HepG2 (cell line): ENCODE data around the gene SULT1E1. TPM values are rescaled to one million over a fixed set of nuclear protein-coding genes. Genes with fewer than 3 reads are reported as not detected.

Experiments used
- ATAC-seq: fragments of 200-7000 bp; cut with Tn5 transposase; 3 replicates; pipeline ENCODE4 v1.9.1; 2020; ENCODE audit warnings: mild to moderate bottlenecking, moderate library complexity
- BruUV-seq: library from RNA; stranded (reverse); fragments of 400-500 nt; replicated peaks from 2 replicates; lab custom pipeline; 2021; lab: Mats Ljungman, UMichigan
- CTCF ChIA-PET: fragments of 300-600 bp; formaldehyde crosslinking; extraction: SDS; loops from one replicate; lab custom pipeline; 2021; ENCODE audit warnings: low total read pairs, inconsistent platforms, low intra/inter-chr PET ratio; lab: Yijun Ruan, JAX
- POLR2A ChIA-PET: fragments of 350-600 bp; sonication (Branson Sonifier 250); formaldehyde crosslinking; loops from one replicate; lab custom pipeline; 2020; ENCODE audit warnings: antibody characterized with exemption, inconsistent platforms; lab: Yijun Ruan, JAX
- DNase-seq: peaks from one replicate; pipeline ENCODE4 v3.0.0-alpha.2; 2015; ENCODE audit warnings: low spot score
- FAIRE-seq: peaks from 3 replicates; lab custom pipeline; 2011; peaks lifted over from hg19 to GRCh38; lab: Jason Lieb, UNC
- H2AFZ ChIP-seq: one replicate; pipeline ENCODE4 v1.6.1; 2011; ENCODE audit warnings: low read length, inconsistent platforms
- H3K27ac ChIP-seq: fragments of 300-600 bp; 3 replicates; pipeline ENCODE4 v1.8.0; 2011; ENCODE audit warnings: mixed run types, mild to moderate bottlenecking, mixed read lengths, low read length, inconsistent platforms; ENCODE audit not compliant: insufficient read depth; ENCODE audit errors: extremely low read length
- H3K27me3 ChIP-seq, 2 experiments: fragments of 200-600 bp in 1 of 2; 2 replicates in 1 of 2; 3 replicates in 1 of 2; pipeline versions ENCODE4 v1.6.0 to v1.8.0; 2011; ENCODE audit warnings: low read length in 2 of 2, mild to moderate bottlenecking in 2 of 2, moderate library complexity in 2 of 2, inconsistent platforms in 1 of 2; ENCODE audit not compliant: insufficient read depth in 2 of 2, control insufficient read depth in 1 of 2
- H3K36me3 ChIP-seq, 2 experiments: fragments of 200-600 bp in 1 of 2; replicated peaks in 1 of 2; 2 replicates in 1 of 2; 3 replicates in 1 of 2; pipeline versions ENCODE4 v1.5.1 to v1.8.0; 2011; ENCODE audit warnings: low read length in 2 of 2, inconsistent platforms in 1 of 2; ENCODE audit not compliant: insufficient read depth in 2 of 2, control insufficient read depth in 1 of 2
- H3K4me1 ChIP-seq: 2 replicates; pipeline ENCODE4 v1.5.1; 2012; ENCODE audit warnings: low read length, inconsistent platforms; ENCODE audit not compliant: insufficient read depth
- H3K4me2 ChIP-seq: 2 replicates; pipeline ENCODE4 v1.6.0; 2011; ENCODE audit warnings: low read depth, low read length, inconsistent platforms
- H3K4me3 ChIP-seq, 3 experiments: fragments of 200-600 bp in 1 of 3; sonication (generic), shearing (Covaris generic) in 1 of 3; replicated peaks in 1 of 3; 2 replicates each; pipeline ENCODE4 v1.5.1; 2011 to 2016; ENCODE audit warnings: low read length in 3 of 3, inconsistent platforms in 2 of 3, low read depth in 2 of 3, mild to moderate bottlenecking in 2 of 3, control low read depth in 1 of 3, mixed read lengths in 1 of 3; ENCODE audit not compliant: insufficient read depth in 1 of 3
- H3K79me2 ChIP-seq: one replicate; pipeline ENCODE4 v1.6.1; 2011; ENCODE audit warnings: low read length, inconsistent platforms; ENCODE audit not compliant: insufficient read depth
- H3K9ac ChIP-seq: 2 replicates; pipeline ENCODE4 v1.6.0; 2011; ENCODE audit warnings: mild to moderate bottlenecking, low read depth, low read length, inconsistent platforms; ENCODE audit not compliant: insufficient read depth
- H3K9me3 ChIP-seq: 2 replicates; pipeline ENCODE4 v1.5.1; 2012; ENCODE audit warnings: mild to moderate bottlenecking, low read length
- H4K20me1 ChIP-seq: 2 replicates; pipeline ENCODE4 v1.6.0; 2011; ENCODE audit warnings: inconsistent platforms, mild to moderate bottlenecking, low read length, moderate library complexity; ENCODE audit not compliant: insufficient read depth
- ATF1 ChIP-seq: IDR thresholded peaks from 2 replicates; pipeline ENCODE4 v1.6.1; 2016; ENCODE audit warnings: mild to moderate bottlenecking, control low read depth
- ATF5 ChIP-seq: sonication (generic); formaldehyde crosslinking; IDR thresholded peaks from 2 replicates; pipeline ENCODE4 v1.4.0; 2020; ENCODE audit warnings: mild to moderate bottlenecking, low read depth, missing genetic modification reagents
- HNF4G ChIP-seq, 2 experiments: sonication (generic) in 1 of 2; formaldehyde crosslinking in 1 of 2; IDR thresholded peaks; 2 replicates each; pipeline versions ENCODE4 v1.4.0 to v1.6.1; 2011 to 2020; ENCODE audit warnings: borderline replicate concordance in 2 of 2, low read depth in 2 of 2, mild to moderate bottlenecking in 2 of 2, low read length in 1 of 2, missing genetic modification reagents in 1 of 2, moderate library complexity in 1 of 2
- IKZF4 ChIP-seq: sonication (generic); formaldehyde crosslinking; IDR thresholded peaks from 2 replicates; pipeline ENCODE4 v1.5.1; 2020; ENCODE audit warnings: borderline replicate concordance, mild to moderate bottlenecking, low read depth, missing genetic modification reagents; ENCODE audit errors: not compliant biosample characterization
- ISX ChIP-seq: sonication (generic); formaldehyde crosslinking; conservative IDR thresholded peaks from 2 replicates; pipeline ENCODE4 v1.5.0; 2020; ENCODE audit warnings: missing genetic modification reagents
- MYPOP ChIP-seq: sonication (generic); formaldehyde crosslinking; IDR thresholded peaks from 2 replicates; pipeline ENCODE4 v1.8.1; 2023; ENCODE audit warnings: mild to moderate bottlenecking, moderate library complexity, missing genetic modification reagents
- MZF1 ChIP-seq: sonication (generic); formaldehyde crosslinking; IDR thresholded peaks from 2 replicates; pipeline ENCODE4 v1.8.1; 2023; ENCODE audit warnings: mild to moderate bottlenecking, missing genetic modification reagents, borderline replicate concordance
- POLR2AphosphoS5 ChIP-seq: IDR thresholded peaks from 2 replicates; pipeline ENCODE4 v1.6.1; 2012; ENCODE audit warnings: low read depth, low read length
- SOX13 ChIP-seq, 3 experiments: fragments of 450-650 bp in 1 of 3; sonication (generic) in 1 of 3; formaldehyde crosslinking in 1 of 3; IDR thresholded peaks in 2 of 3; conservative IDR thresholded peaks in 1 of 3; 2 replicates each; pipeline versions ENCODE4 v1.5.0 to v1.6.1; 2016 to 2020; ENCODE audit warnings: antibody characterized with exemption in 1 of 3, mild to moderate bottlenecking in 1 of 3, missing compliant biosample characterization in 1 of 3, missing genetic modification reagents in 1 of 3, moderate library complexity in 1 of 3
- SRSF1 ChIP-seq: fragments of 200-400 bp; formaldehyde crosslinking; optimal IDR thresholded peaks from 2 replicates; pipeline ENCODE3; 2017; ENCODE audit warnings: mild to moderate bottlenecking, low read depth, low read length, moderate library complexity
- ZFP90 ChIP-seq: sonication (generic); formaldehyde crosslinking; IDR thresholded peaks from 2 replicates; pipeline ENCODE4 v1.8.0; 2022; ENCODE audit warnings: missing genetic modification reagents, mild to moderate bottlenecking, inconsistent platforms, borderline replicate concordance
- ZNF329 ChIP-seq: sonication (generic); formaldehyde crosslinking; IDR thresholded peaks from 2 replicates; pipeline ENCODE4 v1.9.0; 2021; ENCODE audit warnings: low read depth, mild to moderate bottlenecking, missing genetic modification reagents
- ZNF563 ChIP-seq: sonication (generic); formaldehyde crosslinking; IDR thresholded peaks from 2 replicates; pipeline ENCODE4 v1.8.0; 2022; ENCODE audit warnings: mild to moderate bottlenecking, moderate library complexity, missing genetic modification reagents
- ZNF652 ChIP-seq: IDR thresholded peaks from 2 replicates; pipeline ENCODE4 v1.6.1; 2016; ENCODE audit warnings: low read depth, borderline replicate concordance
- WGBS: methylation state at CpG from one replicate; pipeline ENCODE4 v1.1.6; 2017; ENCODE audit warnings: low lambda C conversion rate; 5-methylcytosine and 5-hydroxymethylcytosine counted together
- in situ Hi-C: cut with HindIII; loops from 2 replicates; pipeline ENCODE4 v1.10.0; 2017; ENCODE audit warnings: low pct_unique_long_range_greater_than_20kb; ENCODE audit not compliant: extremely low pct_ligation_motif_present
- intact Hi-C: fragments of 100-400 bp; cut with micrococcal nuclease; formaldehyde crosslinking; loops from one replicate; pipeline ENCODE4 v1.10.0; 2022; ENCODE audit not compliant: unreplicated experiment
- polyA plus RNA-seq, 8 experiments: library from polyadenylated mRNA; depleted of rRNA in 3 of 8; stranded (reverse) in 7 of 8; unstranded in 1 of 8; fragments of >200 nt; fragmentation: Illumina TruSeq in 4 of 8; extraction: Trizol in 4 of 8; gene quantifications; 2 replicates each; pipeline versions ENCODE4 v1.2.1 to v1.2.3, GENCODE V29; 2011 to 2016; ENCODE audit warnings: low read depth in 4 of 8, missing spikeins in 1 of 8, mixed read lengths in 1 of 8; ENCODE audit not compliant: insufficient read depth in 1 of 8
- total RNA-seq, 5 experiments: library from RNA; depleted of rRNA; stranded (reverse); fragments of >200 nt; fragmentation: Illumina TruSeq; extraction: Trizol; gene quantifications; 2 replicates each; pipeline ENCODE4 v1.2.3, GENCODE V29; 2016; ENCODE audit warnings: low read depth in 1 of 5
- TF ChIP-seq, protein P1 (sequence below): sonication (generic); formaldehyde crosslinking; conservative IDR thresholded peaks from 2 replicates; pipeline ENCODE4 v1.4.0; 2020; ENCODE audit warnings: missing genetic modification reagents
- TF ChIP-seq, protein P2 (sequence below): sonication (generic); formaldehyde crosslinking; IDR thresholded peaks from 2 replicates; pipeline ENCODE4 v1.9.0; 2021; ENCODE audit warnings: missing genetic modification reagents, borderline replicate concordance
- TF ChIP-seq, protein P3 (sequence below): sonication (generic); formaldehyde crosslinking; IDR thresholded peaks from 2 replicates; pipeline ENCODE4 v1.4.0; 2020; ENCODE audit warnings: missing genetic modification reagents, low read depth, mild to moderate bottlenecking, borderline replicate concordance

The SULT1E1 gene
- total and polyA plus RNA-seq, 2 of the 13 experiments (the other 11 are each of a cell fraction or from before 2014, with no cell fraction given), result 1.7 to 3.9 TPM

DNA sequence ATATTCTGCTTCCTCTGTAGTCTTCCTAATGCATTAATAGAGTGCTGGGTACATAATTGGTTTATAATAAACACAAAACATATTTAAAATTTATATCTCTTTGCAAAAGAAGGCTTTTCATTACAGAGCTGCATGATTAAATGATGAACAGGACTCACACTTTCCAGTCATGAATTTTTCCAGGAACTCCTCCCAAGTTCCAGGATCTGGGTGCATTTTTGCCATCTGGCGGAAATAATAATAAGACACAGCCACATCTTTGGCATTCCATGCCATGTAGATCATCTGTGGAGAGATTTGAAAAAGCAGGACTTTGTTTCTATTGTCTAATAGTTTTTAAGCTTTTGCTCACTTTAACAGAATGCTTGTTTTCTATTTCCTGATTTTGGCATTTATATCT, 59.3 kb downstream of the SULT1E1 start:
- Histone ChIP-seq H2AFZ (no peak overlapping the region), H3K9ac (no peak overlapping the region), H3K79me2 (no peaks in the 10 kb centered on the region), H3K4me3 (no peak overlapping the region), H4K20me1 (no peaks in the 10 kb centered on the region), H3K4me2 (no peak overlapping the region), H3K36me3 (no peaks in the 10 kb centered on the region), H3K27me3 (no peaks in the 10 kb centered on the region), H3K4me1 (no peaks in the 10 kb centered on the region), H3K27ac (no peak overlapping the region), H3K9me3 (no peaks in the 10 kb centered on the region)
- POLR2A ChIA-PET, result no interaction called here
- TF ChIP-seq ATF5 (CRISPR knock-in tag), result no peak
- no peak for TF ChIP-seq MZF1 (CRISPR knock-in tag)
- TF ChIP-seq, protein P1, sequence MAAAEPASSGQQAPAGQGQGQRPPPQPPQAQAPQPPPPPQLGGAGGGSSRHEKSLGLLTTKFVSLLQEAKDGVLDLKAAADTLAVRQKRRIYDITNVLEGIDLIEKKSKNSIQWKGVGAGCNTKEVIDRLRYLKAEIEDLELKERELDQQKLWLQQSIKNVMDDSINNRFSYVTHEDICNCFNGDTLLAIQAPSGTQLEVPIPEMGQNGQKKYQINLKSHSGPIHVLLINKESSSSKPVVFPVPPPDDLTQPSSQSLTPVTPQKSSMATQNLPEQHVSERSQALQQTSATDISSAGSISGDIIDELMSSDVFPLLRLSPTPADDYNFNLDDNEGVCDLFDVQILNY, result no peak
- TF ChIP-seq ISX, result no peak
- no peak for TF ChIP-seq ZNF329 (CRISPR knock-in tag)
- no peak for TF ChIP-seq IKZF4 (CRISPR knock-in tag)
- TF ChIP-seq POLR2AphosphoS5, result no peak
- TF ChIP-seq SRSF1, result no peak
- no peak for TF ChIP-seq ZNF563 (CRISPR knock-in tag)
- TF ChIP-seq, protein P2, sequence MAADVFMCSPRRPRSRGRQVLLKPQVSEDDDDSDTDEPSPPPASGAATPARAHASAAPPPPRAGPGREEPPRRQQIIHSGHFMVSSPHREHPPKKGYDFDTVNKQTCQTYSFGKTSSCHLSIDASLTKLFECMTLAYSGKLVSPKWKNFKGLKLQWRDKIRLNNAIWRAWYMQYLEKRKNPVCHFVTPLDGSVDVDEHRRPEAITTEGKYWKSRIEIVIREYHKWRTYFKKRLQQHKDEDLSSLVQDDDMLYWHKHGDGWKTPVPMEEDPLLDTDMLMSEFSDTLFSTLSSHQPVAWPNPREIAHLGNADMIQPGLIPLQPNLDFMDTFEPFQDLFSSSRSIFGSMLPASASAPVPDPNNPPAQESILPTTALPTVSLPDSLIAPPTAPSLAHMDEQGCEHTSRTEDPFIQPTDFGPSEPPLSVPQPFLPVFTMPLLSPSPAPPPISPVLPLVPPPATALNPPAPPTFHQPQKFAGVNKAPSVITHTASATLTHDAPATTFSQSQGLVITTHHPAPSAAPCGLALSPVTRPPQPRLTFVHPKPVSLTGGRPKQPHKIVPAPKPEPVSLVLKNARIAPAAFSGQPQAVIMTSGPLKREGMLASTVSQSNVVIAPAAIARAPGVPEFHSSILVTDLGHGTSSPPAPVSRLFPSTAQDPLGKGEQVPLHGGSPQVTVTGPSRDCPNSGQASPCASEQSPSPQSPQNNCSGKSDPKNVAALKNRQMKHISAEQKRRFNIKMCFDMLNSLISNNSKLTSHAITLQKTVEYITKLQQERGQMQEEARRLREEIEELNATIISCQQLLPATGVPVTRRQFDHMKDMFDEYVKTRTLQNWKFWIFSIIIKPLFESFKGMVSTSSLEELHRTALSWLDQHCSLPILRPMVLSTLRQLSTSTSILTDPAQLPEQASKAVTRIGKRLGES (CRISPR knock-in tag), result no peak
- TF ChIP-seq, protein P3, sequence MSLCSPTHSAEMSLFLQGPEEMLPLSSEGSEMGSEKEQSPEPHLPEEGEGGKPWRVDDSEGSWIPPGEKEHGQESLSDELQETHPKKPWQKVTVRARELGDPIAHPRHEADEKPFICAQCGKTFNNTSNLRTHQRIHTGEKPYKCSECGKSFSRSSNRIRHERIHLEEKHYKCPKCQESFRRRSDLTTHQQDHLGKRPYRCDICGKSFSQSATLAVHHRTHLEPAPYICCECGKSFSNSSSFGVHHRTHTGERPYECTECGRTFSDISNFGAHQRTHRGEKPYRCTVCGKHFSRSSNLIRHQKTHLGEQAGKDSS (CRISPR knock-in tag), result no peak
- TF ChIP-seq ZFP90 (CRISPR knock-in tag), result no peak
- TF ChIP-seq ZNF652, result no peak
- no peak for TF ChIP-seq ATF1 (CRISPR knock-in tag)
- TF ChIP-seq HNF4G (IDR thresholded peaks at IDR 0.05; ENCODE audit: borderline replicate concordance, low read depth, low read length), result no peak
- no peak for TF ChIP-seq HNF4G (CRISPR knock-in tag; IDR thresholded peaks at IDR 0.05; ENCODE audit: borderline replicate concordance, low read depth)
- TF ChIP-seq SOX13 (IDR thresholded peaks at IDR 0.05), result no peak
- TF ChIP-seq SOX13 (CRISPR knock-in tag; conservative IDR thresholded peaks at IDR 0.05 in 1 of 2, IDR thresholded peaks at IDR 0.05 in 1 of 2), result no peak
- no peak for TF ChIP-seq MYPOP (CRISPR knock-in tag)
- no peak for ATAC-seq
- intact Hi-C loops (loop anchor here (5.0 kb wide), 1 partner anchor 702 kb away; no protein-coding TSS in a partner anchor), in situ Hi-C loops (no loop called here)
- DNase-seq, result no peak
- WGBS, result 100% methylated on average over 1 of the region's 1 CpG
- FAIRE-seq, result no peak
- no TSS peak for BruUV-seq
- CTCF ChIA-PET, result no interaction called here
